NCI-H2227 (cell line): Measurements from ENCODE around the gene DOC2A.
A peak's percentile ranks its signal among the peaks of the same experiment; 100 is the strongest.

Experiments used
- DNase-seq: peaks from one replicate; lab custom pipeline; 2025; ENCODE audit not compliant: unreplicated experiment; lab: John Stamatoyannopoulos, UW

DOC2A gene

DNA sequence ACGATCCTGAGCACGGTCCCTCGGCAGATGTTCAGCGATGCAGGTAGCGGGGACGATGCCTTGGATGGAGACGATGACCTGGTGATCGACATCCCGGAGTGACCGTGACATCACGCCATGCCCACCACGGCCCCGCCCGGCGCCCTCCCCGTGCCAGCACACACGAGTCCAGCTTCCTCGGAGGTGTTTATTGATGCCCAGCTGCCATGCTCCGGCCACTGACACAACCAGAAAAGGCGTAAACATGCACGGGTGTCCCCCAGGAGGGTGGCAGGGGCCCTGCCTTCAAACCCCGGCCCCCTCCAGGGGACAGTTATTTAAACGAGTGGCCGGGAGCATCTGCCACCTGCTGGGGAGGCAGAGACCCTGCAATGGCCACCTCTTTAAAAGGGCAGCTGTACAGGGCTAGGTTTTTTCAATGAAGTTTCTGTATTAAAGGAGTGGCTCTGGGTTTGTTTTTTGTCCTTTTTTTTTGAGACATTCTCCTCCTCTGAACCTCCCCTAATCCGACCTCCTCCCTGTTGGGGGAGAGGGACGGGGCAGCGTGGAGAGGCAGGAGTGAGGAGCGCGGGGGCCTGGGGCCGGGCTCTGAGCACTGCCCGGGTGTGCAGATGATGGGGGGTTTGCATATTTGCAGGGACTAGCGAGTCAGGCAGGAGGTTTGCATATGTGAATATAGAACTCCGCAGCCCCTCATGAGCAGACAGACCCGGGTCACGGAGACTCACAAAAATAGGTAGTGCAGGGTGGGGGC is 5.3 kb downstream of the DOC2A start:
- peak; percentile 69 for DNase-seq

- DNase-seq: peak; percentile 59
These were observed 6.0 kb downstream of the DOC2A start for GRCh38 chr16:30004811-30005242.

- DNase-seq: peak; percentile 59
These were observed 6.4 kb downstream of the DOC2A start for GRCh38 chr16:30004424-30004776.

- peak; percentile 49 for DNase-seq
These were observed 7.0 kb downstream of the DOC2A start for GRCh38 chr16:30003670-30004423.

- no peak for DNase-seq
These were observed 8.0 kb downstream of the DOC2A start for GRCh38 chr16:30002614-30003346.

- DNase-seq: no peak
These were observed 9.8 kb downstream of the DOC2A start for GRCh38 chr16:30000735-30001631.

DNA sequence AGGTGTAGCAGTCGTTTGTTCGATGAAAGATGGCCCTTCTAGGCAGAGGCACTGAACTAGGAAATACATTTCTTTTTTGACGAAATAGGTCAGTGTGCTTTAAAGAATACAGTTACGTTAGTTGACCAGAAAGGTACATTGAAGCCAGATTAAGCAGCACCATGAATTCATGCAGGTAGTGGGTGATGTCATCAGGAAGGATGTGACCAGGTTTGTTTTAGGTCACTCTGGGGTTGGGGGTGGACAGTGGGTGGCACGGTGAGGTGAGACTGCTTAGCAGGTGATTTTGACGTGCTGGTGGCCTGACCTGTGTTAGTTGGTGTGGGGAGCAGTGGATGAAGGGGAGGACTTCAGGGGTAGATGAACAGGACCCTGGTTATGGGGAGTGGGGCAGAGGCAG is 11.2 kb downstream of the DOC2A start:
- no peak for DNase-seq

DNA sequence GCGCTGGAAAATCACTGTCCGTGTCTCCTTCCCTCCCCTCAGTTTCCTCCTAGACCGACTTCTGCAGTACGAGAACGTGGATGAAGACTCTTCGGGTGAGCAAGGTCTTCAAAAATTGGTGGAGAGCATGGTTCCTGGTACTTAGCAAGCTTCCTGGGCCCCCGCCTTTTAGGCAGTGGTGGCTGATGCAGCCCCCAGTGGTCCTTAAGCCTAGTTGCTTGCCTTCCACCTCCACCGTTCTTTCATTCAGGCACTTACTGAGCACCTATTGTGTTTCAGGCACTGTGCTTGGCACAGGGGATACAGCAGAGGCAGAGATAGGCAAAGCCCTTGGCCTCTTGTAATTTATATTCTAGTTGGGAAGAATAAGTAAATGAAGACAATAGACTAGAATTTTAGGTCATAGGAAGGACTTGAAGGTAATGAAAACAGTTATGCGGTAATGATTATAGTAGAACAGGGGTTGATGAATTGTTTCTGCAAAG is 14.0 kb downstream of the DOC2A start:
- DNase-seq: peak; percentile 44

- DNase-seq: peak; percentile 99
These were observed 14.7 kb downstream of the DOC2A start, which contains the start of gene INO80E for GRCh38 chr16:29995911-29996765. Gene INO80E (plus strand): TSS chr16:29996241. CDS start chr16:29996311, 70 bp downstream.

GRCh38 chr16:29995324-29995910 is 15.4 kb downstream of the DOC2A start, which contains the start of gene HIRIP3:
Gene HIRIP3 (minus strand): TSS chr16:29995617. CDS start chr16:29995605, 12 bp downstream.
- peak; percentile 96 for DNase-seq

DNA sequence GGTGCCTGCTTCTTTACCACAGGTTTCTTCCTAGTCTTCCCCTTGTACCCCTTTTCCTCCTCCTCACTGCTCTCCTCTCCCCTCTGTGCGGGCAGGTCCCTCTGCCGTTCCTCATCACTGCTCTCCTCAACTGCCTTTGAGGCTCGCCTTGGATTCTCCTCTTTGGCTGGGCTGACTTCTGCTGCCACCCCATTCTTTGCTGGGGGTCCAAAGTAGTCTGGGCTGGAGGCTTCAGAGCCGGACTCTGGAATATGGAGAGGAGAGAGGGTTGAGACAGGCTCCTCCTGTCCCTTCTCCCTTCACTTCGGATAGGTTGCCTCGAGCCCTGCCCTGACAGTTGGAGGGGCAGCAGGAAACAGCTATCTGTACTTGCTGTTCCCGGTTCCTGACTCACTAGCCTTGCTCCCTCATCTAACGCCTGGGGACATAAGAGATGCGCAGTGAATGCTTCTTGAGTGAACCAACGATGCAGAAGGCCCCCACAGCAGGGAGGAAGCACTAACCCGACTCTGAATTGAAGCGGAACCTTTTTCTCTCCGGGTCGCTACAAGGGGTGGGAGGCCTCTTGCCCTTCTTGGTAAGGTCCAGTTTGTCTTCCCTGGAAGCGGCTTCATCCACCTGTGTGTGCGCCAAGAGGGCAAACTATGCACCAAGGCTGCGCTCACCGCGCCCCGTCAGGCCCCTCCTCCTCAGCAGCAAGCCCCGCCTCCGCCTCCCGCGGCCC is 16.1 kb downstream of the DOC2A start:
- DNase-seq: peak; percentile 62

DNA sequence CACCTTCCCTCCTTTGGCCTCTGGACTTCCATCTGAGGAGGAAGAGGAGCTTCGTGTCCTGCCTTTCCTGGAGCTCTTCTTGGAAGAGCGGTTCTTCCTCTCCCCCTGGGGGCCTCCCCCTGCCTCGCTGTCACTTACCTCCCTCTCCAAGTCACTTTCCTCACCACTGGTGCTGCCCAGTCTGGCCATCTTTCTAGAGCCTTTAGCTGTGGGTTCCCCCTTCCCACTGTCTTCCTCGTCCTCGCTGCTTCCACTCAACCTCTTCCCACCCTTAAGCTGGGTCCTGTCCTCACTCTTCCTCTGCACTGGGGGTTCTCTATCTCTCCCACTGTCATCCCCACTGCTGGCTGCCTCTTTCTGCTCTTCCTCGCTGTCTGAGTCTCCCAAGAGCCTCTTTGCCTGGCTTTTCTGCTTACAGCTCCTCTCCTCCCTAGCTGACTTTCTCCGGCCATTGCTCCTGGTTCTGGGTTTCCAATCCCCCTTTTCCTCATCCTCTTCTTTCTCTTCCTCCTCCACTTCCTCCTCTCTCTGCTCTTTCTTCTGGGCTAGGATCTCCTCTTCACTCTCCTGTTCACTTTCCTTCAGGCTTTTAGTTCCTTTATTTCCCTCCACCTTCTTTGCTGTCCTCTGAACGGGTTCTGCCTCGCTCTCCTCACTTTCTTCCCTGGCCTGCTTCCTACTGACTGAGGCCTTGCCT is 16.8 kb downstream of the DOC2A start:
- DNase-seq: no peak

- DNase-seq: no peak
These were observed 17.5 kb downstream of the DOC2A start for GRCh38 chr16:29993191-29993902.

DNA sequence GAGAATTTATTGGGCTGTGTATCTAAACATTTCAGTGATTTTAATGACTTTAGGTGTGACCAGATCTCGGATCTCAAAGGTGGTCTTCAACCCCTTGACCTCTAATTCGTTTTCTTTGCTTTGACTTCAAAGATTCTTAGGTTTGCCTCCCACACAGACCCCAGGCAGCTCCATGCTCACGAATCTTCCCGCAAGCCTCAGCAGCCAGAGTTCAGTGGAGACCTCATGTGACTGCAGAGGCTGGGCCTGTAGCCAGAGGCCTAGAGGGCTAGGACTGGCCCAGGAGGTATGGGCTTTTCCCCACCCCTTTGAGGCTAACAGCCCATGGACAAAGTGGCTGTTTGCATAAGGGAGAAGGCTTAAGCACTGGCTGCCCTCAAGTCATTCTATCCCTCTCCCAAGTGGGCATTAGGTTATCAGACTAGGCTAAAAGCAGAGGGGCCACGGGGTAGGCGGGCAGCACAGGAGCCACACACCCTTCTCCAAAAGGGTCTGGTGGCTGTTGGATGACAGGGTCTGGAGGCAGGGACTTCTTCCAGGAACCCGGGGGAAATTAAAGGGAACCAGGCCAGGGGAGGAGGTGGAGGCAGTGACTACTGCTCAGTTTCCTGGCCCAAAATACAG is 18.4 kb downstream of the DOC2A start:
- no peak for DNase-seq

GRCh38 chr16:29991571-29991904 is 19.3 kb downstream of the DOC2A start:
- no peak for DNase-seq

DNA sequence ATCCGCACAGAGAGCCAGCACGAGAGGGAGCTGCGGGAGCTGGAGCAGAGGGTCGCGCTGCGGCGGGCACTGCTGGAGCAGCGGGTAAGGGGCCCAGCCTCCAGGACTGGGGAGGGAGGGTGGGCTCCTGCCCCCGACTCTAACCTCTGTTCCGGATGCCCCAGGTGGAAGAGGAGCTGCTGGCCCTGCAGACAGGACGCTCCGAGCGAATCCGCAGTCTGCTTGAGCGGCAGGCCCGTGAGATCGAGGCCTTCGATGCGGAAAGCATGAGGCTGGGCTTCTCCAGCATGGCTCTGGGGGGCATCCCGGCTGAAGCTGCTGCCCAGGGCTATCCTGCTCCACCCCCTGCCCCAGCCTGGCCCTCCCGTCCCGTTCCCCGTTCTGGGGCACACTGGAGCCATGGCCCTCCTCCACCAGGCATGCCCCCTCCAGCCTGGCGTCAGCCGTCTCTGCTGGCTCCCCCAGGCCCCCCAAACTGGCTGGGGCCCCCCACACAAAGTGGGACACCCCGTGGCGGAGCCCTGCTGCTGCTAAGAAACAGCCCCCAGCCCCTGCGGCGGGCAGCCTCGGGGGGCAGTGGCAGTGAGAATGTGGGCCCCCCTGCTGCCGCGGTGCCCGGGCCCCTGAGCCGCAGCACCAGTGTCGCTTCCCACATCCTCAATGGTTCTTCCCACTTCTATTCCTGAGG is 19.8 kb downstream of the DOC2A start:
- no peak for DNase-seq
